ENCODE results near the gene ARHGAP45.

ARHGAP45 gene

GRCh38 chr19:1103132-1103707, 36.3 kb downstream of the ARHGAP45 start:
- Histone ChIP-seq H4K91ac (ENCODE audit: low read depth, low read length, poor library complexity) (no peak overlapping the region), H2BK12ac (ENCODE audit: low read length) (no peak overlapping the region), H2AFZ (ENCODE audit: low read length) (peak overlapping the region; percentile 74), H3K23ac (ENCODE audit: low read depth, low read length, poor library complexity) (no peak overlapping the region), H3K4me2 (ENCODE audit: insufficient read depth, low read length, poor library complexity, severe bottlenecking) (peak overlapping the region; percentile 48), H2AK5ac (ENCODE audit: low read depth, low read length) (no peak overlapping the region), H3K9me3 (replicated peaks in 1 of 2; ENCODE audit: control insufficient read depth in 2 of 2, insufficient read depth in 1 of 2, low read depth in 1 of 2, low read length in 2 of 2) (no peaks in the 10 kb centered on the region), H2BK120ac (ENCODE audit: low read depth, low read length) (peak overlapping the region; percentile 72), H3K27me3 (ENCODE audit: control insufficient read depth in 3 of 3, insufficient read depth in 3 of 3, low read depth in 1 of 3, low read length in 3 of 3) (no peaks in the 10 kb centered on the region), H3K27ac (replicated peaks; ENCODE audit: low read length) (peak overlapping the region; percentile 61), H3K14ac (ENCODE audit: low read length) (no peak overlapping the region), H3K4me1 (ENCODE audit: control insufficient read depth in 2 of 2, insufficient read depth in 1 of 2, low read depth in 1 of 2, low read length in 2 of 2) (peaks cover 14 to 30% of the 10 kb centered on the region in 2 donors), H3K18ac (ENCODE audit: low read length) (peak overlapping the region; percentile 38), H2BK5ac (ENCODE audit: low read length) (no peak overlapping the region), H2BK15ac (ENCODE audit: low read length) (no peak overlapping the region), H3K4me3 (ENCODE audit: low read length in 2 of 2) (peak overlapping the region in 1 of 2 donors; percentile 35), H4K8ac (ENCODE audit: low read depth, low read length) (no peak overlapping the region), H3K79me1 (ENCODE audit: low read depth, low read length) (peaks cover 14% of the 10 kb centered on the region), H3K4ac (ENCODE audit: low read length) (no peak overlapping the region), H3K9ac (ENCODE audit: low read depth, low read length, poor library complexity) (no peak overlapping the region), H3K36me3 (replicated peaks in 1 of 2; ENCODE audit: control insufficient read depth in 2 of 2, insufficient read depth in 2 of 2, low read length in 2 of 2) (peaks cover 20 to 26% of the 10 kb centered on the region in 2 donors)
- WGBS, 2 donors (ENCODE audit: extremely low coverage in 2 of 2, insufficient read length in 2 of 2, insufficient replicate concordance in 1 of 2): no CpG with 5 or more reads among the region's 20 CpGs
- no peak for DNase-seq (ENCODE audit: low spot score)

DNA sequence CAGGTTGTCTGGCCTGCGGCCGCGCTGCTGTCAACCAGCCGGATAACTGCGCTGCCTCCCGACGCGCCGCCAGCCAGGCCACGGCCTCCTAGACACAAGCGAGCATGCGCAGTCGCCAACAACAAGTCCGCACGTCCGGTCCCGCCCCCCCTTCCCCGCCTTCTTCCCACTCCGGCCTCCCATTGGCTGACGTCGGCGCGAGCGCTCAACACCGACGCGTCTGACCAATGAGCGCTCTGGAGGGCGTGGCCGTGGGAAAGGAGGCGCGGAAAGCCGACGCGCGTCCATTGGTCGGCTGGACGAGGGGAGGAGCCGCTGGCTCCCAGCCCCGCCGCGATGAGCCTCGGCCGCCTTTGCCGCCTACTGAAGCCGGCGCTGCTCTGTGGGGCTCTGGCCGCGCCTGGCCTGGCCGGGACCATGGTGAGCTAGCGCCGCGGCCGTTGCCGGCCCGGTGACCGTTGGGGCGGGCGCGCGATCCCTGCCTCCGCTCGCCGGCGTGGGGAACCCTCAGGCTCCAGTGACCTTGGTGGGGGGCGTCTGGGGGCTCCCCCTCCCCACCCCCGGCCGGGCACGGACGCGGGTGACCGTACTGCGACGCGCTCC, 36.8 kb downstream of the ARHGAP45 start, which contains the start of gene GPX4:
TSS of gene GPX4 (plus strand) at position 287 of the 603 bp plus-strand sequence. CDS start at position 337, 50 bp downstream.
- H2BK12ac ChIP-seq (ENCODE audit: low read length): no peak within 1 kb of the TSS
- peak within 1 kb of the TSS; percentile 82 for H2AFZ ChIP-seq (ENCODE audit: low read length)
- peaks cover 14 to 25% of the 10 kb centered on the region in 2 donors for H3K4me1 ChIP-seq (ENCODE audit: control insufficient read depth in 2 of 2, insufficient read depth in 1 of 2, low read depth in 1 of 2, low read length in 2 of 2)
- H3K4me2 ChIP-seq (ENCODE audit: insufficient read depth, low read length, poor library complexity, severe bottlenecking): peak within 1 kb of the TSS; percentile 93
- peak within 1 kb of the TSS; percentile 97 for H3K27ac ChIP-seq (replicated peaks; ENCODE audit: low read length)
- H3K27me3 ChIP-seq (ENCODE audit: control insufficient read depth in 3 of 3, insufficient read depth in 3 of 3, low read depth in 1 of 3, low read length in 3 of 3): no peaks in the 10 kb centered on the region
- H3K4me3 ChIP-seq (ENCODE audit: low read length in 2 of 2): peak within 1 kb of the TSS; percentile 72 to 96
- H2BK120ac ChIP-seq (ENCODE audit: low read depth, low read length): peak within 1 kb of the TSS; percentile 87
- WGBS, 2 donors (ENCODE audit: extremely low coverage in 2 of 2, insufficient read length in 2 of 2, insufficient replicate concordance in 1 of 2): no CpG with 5 or more reads among the region's 75 CpGs
- peak; percentile 100 for DNase-seq (ENCODE audit: low spot score)
- H3K23ac ChIP-seq (ENCODE audit: low read depth, low read length, poor library complexity): peak within 1 kb of the TSS; percentile 94
- H2BK15ac ChIP-seq (ENCODE audit: low read length): peak within 1 kb of the TSS; percentile 94
- peak within 1 kb of the TSS; percentile 100 for H3K18ac ChIP-seq (ENCODE audit: low read length)
- no peak within 1 kb of the TSS for H3K4ac ChIP-seq (ENCODE audit: low read length)
- peaks cover 20 to 26% of the 10 kb centered on the region in 2 donors for H3K36me3 ChIP-seq (replicated peaks in 1 of 2; ENCODE audit: control insufficient read depth in 2 of 2, insufficient read depth in 2 of 2, low read length in 2 of 2)
- H3K9ac ChIP-seq (ENCODE audit: low read depth, low read length, poor library complexity): peak within 1 kb of the TSS; percentile 95
- H4K91ac ChIP-seq (ENCODE audit: low read depth, low read length, poor library complexity): no peak within 1 kb of the TSS
- H4K8ac ChIP-seq (ENCODE audit: low read depth, low read length): no peak within 1 kb of the TSS
- no peaks in the 10 kb centered on the region for H3K9me3 ChIP-seq (replicated peaks in 1 of 2; ENCODE audit: control insufficient read depth in 2 of 2, insufficient read depth in 1 of 2, low read depth in 1 of 2, low read length in 2 of 2)
- no peak within 1 kb of the TSS for H3K14ac ChIP-seq (ENCODE audit: low read length)
- peaks cover 16% of the 10 kb centered on the region for H3K79me1 ChIP-seq (ENCODE audit: low read depth, low read length)
- peak within 1 kb of the TSS; percentile 98 for H2BK5ac ChIP-seq (ENCODE audit: low read length)
- H2AK5ac ChIP-seq (ENCODE audit: low read depth, low read length): peak within 1 kb of the TSS; percentile 99

GRCh38 chr19:1104311-1105007, 37.5 kb downstream of the ARHGAP45 start:
- Histone ChIP-seq H2BK5ac (ENCODE audit: low read length) (peak overlapping the region; percentile 98), H4K91ac (ENCODE audit: low read depth, low read length, poor library complexity) (no peak overlapping the region), H3K4me1 (ENCODE audit: control insufficient read depth in 2 of 2, insufficient read depth in 1 of 2, low read depth in 1 of 2, low read length in 2 of 2) (peaks cover 14 to 25% of the 10 kb centered on the region in 2 donors), H2BK12ac (ENCODE audit: low read length) (no peak overlapping the region), H3K79me1 (ENCODE audit: low read depth, low read length) (peaks cover 18% of the 10 kb centered on the region), H3K23ac (ENCODE audit: low read depth, low read length, poor library complexity) (peak overlapping the region; percentile 94), H3K4ac (ENCODE audit: low read length) (peak overlapping the region; percentile 93), H4K8ac (ENCODE audit: low read depth, low read length) (no peak overlapping the region), H3K18ac (ENCODE audit: low read length) (peak overlapping the region; percentile 100), H3K14ac (ENCODE audit: low read length) (no peak overlapping the region), H3K27me3 (ENCODE audit: control insufficient read depth in 3 of 3, insufficient read depth in 3 of 3, low read depth in 1 of 3, low read length in 3 of 3) (no peaks in the 10 kb centered on the region), H2BK15ac (ENCODE audit: low read length) (peak overlapping the region; percentile 37), H3K36me3 (replicated peaks in 1 of 2; ENCODE audit: control insufficient read depth in 2 of 2, insufficient read depth in 2 of 2, low read length in 2 of 2) (peaks cover 20 to 26% of the 10 kb centered on the region in 2 donors), H3K27ac (replicated peaks; ENCODE audit: low read length) (peak overlapping the region; percentile 97), H2AK5ac (ENCODE audit: low read depth, low read length) (peak overlapping the region; percentile 99), H2AFZ (ENCODE audit: low read length) (peak overlapping the region; percentile 82), H2BK120ac (ENCODE audit: low read depth, low read length) (peak overlapping the region; percentile 87), H3K9me3 (replicated peaks in 1 of 2; ENCODE audit: control insufficient read depth in 2 of 2, insufficient read depth in 1 of 2, low read depth in 1 of 2, low read length in 2 of 2) (no peaks in the 10 kb centered on the region), H3K9ac (ENCODE audit: low read depth, low read length, poor library complexity) (peak overlapping the region; percentile 95), H3K4me2 (ENCODE audit: insufficient read depth, low read length, poor library complexity, severe bottlenecking) (peak overlapping the region; percentile 93), H3K4me3 (ENCODE audit: low read length in 2 of 2) (peak overlapping the region; percentile 72 to 96)
- no CpG with 5 or more reads among the region's 93 CpGs for WGBS, 2 donors (ENCODE audit: extremely low coverage in 2 of 2, insufficient read length in 2 of 2, insufficient replicate concordance in 1 of 2)
- peak; percentile 84 for DNase-seq (ENCODE audit: low spot score)
